Transverse colon (tissue), 3 donors: ENCODE results near the gene SGSH.

Source experiments
- POLR2A ChIP-seq: fragments of 450-650 bp; IDR thresholded peaks from one replicate; pipeline ENCODE4 v1.6.1; 2016; ENCODE audit warnings: antibody characterized with exemption, mild to moderate bottlenecking, moderate library complexity
- TF ChIP-seq, protein P1 (sequence below), 5 experiments: fragments of 200-600 bp in 3 of 5; fragments of 450-650 bp in 2 of 5; sonication (generic) in 3 of 5; IDR thresholded peaks; 1 replicate in 2 of 5; 2 replicates in 3 of 5; pipeline ENCODE4 v1.5.1; 2016 to 2017; ENCODE audit warnings: antibody characterized with exemption in 5 of 5, inconsistent platforms in 3 of 5, mild to moderate bottlenecking in 2 of 5, moderate library complexity in 1 of 5

DNA sequence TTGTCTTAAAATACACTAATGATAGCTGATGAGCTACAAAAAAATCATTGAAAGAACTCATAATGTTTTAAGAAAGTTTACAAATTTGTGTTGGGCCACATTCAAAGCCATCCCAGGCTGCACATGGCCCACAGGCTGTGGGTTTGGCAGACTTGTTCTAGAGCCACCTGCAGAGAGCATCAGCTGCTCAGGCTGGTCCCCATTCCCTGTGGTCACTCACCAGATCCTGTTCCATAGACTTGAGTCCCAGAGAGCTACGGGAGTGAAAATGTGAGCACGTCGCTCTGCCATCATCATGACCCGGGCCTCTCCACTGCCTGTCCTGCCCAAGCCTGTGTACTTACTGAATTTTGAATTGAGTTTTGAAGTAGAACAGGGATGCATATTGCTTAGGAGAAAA lies 7.0 kb upstream of the SGSH start:
- no peak for TF ChIP-seq POLR2A
- TF ChIP-seq, protein P1, sequence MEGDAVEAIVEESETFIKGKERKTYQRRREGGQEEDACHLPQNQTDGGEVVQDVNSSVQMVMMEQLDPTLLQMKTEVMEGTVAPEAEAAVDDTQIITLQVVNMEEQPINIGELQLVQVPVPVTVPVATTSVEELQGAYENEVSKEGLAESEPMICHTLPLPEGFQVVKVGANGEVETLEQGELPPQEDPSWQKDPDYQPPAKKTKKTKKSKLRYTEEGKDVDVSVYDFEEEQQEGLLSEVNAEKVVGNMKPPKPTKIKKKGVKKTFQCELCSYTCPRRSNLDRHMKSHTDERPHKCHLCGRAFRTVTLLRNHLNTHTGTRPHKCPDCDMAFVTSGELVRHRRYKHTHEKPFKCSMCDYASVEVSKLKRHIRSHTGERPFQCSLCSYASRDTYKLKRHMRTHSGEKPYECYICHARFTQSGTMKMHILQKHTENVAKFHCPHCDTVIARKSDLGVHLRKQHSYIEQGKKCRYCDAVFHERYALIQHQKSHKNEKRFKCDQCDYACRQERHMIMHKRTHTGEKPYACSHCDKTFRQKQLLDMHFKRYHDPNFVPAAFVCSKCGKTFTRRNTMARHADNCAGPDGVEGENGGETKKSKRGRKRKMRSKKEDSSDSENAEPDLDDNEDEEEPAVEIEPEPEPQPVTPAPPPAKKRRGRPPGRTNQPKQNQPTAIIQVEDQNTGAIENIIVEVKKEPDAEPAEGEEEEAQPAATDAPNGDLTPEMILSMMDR (IDR thresholded peaks at IDR 0.05): no peak
